ENCODE measurements around the gene GRK5.

GRK5 gene

DNA sequence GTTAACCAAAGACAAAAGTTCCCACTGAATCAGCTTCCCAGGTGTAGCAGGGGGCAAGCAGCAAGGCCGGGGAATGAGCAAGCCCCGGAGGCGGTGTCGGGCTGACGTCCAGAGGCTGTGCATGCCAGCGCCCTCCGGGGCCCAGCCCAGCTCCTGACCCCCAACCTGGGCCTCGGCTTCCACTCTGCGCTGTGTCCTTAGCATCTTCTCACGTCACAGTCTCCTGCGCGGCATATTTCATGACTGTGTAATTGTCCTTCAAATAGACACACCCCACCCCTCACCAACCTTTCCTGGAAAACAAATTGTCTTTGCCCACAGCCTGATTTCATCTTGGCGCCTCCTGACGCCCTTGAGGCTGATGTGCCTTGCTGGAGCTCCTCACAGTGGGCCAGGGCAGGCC lies 201.6 kb downstream of the GRK5 start:
- Histone ChIP-seq H3K79me2 (ENCODE audit: insufficient read depth, low read length) (no peaks in the 10 kb centered on the region), H3K4me2 (ENCODE audit: low read depth, low read length, poor library complexity, severe bottlenecking) (no peak overlapping the region), H4K20me1 (ENCODE audit: low read depth, low read length) (no peaks in the 10 kb centered on the region), H3K27me3 (ENCODE audit: low read length) (no peaks in the 10 kb centered on the region), H3K9me3 (ENCODE audit: insufficient read depth, low read length) (no peaks in the 10 kb centered on the region), H3K4me3 (ENCODE audit: insufficient read depth, low read length, poor library complexity, severe bottlenecking) (no peak overlapping the region), H3K27ac (ENCODE audit: low read depth, low read length) (no peak overlapping the region), H3F3A (ENCODE audit: insufficient read depth) (no peaks in the 10 kb centered on the region), H3K9ac (ENCODE audit: low read length) (no peak overlapping the region), H3K36me3 (ENCODE audit: low read length) (no peaks in the 10 kb centered on the region), H2AFZ (ENCODE audit: low read depth, low read length, severe bottlenecking) (no peak overlapping the region), H3K9me2 (replicated peaks; ENCODE audit: insufficient read depth, low read length) (no peaks in the 10 kb centered on the region)
- no peak for TF ChIP-seq EZH2phosphoT487 (conservative IDR thresholded peaks at IDR 0.05; ENCODE audit: low read length)
- no peak for TF ChIP-seq CTCF (IDR thresholded peaks at IDR 0.05; ENCODE audit: insufficient read depth, low read length, poor library complexity, severe bottlenecking)

- Histone ChIP-seq H3K36me3 (ENCODE audit: low read length) (no peaks in the 10 kb centered on the region), H2AFZ (ENCODE audit: low read depth, low read length, severe bottlenecking) (no peak overlapping the region), H4K20me1 (ENCODE audit: low read depth, low read length) (no peaks in the 10 kb centered on the region), H3F3A (ENCODE audit: insufficient read depth) (no peaks in the 10 kb centered on the region), H3K9me3 (ENCODE audit: insufficient read depth, low read length) (no peaks in the 10 kb centered on the region), H3K4me3 (ENCODE audit: insufficient read depth, low read length, poor library complexity, severe bottlenecking) (no peak overlapping the region), H3K9me2 (replicated peaks; ENCODE audit: insufficient read depth, low read length) (no peaks in the 10 kb centered on the region), H3K79me2 (ENCODE audit: insufficient read depth, low read length) (no peaks in the 10 kb centered on the region), H3K9ac (ENCODE audit: low read length) (no peak overlapping the region), H3K27me3 (ENCODE audit: low read length) (no peaks in the 10 kb centered on the region), H3K27ac (ENCODE audit: low read depth, low read length) (no peak overlapping the region), H3K4me2 (ENCODE audit: low read depth, low read length, poor library complexity, severe bottlenecking) (no peak overlapping the region)
- TF ChIP-seq EZH2phosphoT487 (conservative IDR thresholded peaks at IDR 0.05; ENCODE audit: low read length), result no peak
- TF ChIP-seq CTCF (IDR thresholded peaks at IDR 0.05; ENCODE audit: insufficient read depth, low read length, poor library complexity, severe bottlenecking), result no peak
These were observed 202.0 kb downstream of the GRK5 start for GRCh38 chr10:119409385-119409784.

GRCh38 chr10:119409906-119410305 lies 202.5 kb downstream of the GRK5 start:
- H3K36me3 ChIP-seq (ENCODE audit: low read length), result no peaks in the 10 kb centered on the region
- H2AFZ ChIP-seq (ENCODE audit: low read depth, low read length, severe bottlenecking), result no peak overlapping the region
- no peaks in the 10 kb centered on the region for H3K9me3 ChIP-seq (ENCODE audit: insufficient read depth, low read length)
- H3K9me2 ChIP-seq (replicated peaks; ENCODE audit: insufficient read depth, low read length), result no peaks in the 10 kb centered on the region
- H3K9ac ChIP-seq (ENCODE audit: low read length), result no peak overlapping the region
- no peaks in the 10 kb centered on the region for H4K20me1 ChIP-seq (ENCODE audit: low read depth, low read length)
- no peak overlapping the region for H3K4me3 ChIP-seq (ENCODE audit: insufficient read depth, low read length, poor library complexity, severe bottlenecking)
- no peak overlapping the region for H3K4me2 ChIP-seq (ENCODE audit: low read depth, low read length, poor library complexity, severe bottlenecking)
- no peak overlapping the region for H3K27ac ChIP-seq (ENCODE audit: low read depth, low read length)
- H3F3A ChIP-seq (ENCODE audit: insufficient read depth), result no peaks in the 10 kb centered on the region
- H3K79me2 ChIP-seq (ENCODE audit: insufficient read depth, low read length), result no peaks in the 10 kb centered on the region
- H3K27me3 ChIP-seq (ENCODE audit: low read length), result no peaks in the 10 kb centered on the region
- no peak for TF ChIP-seq EZH2phosphoT487 (conservative IDR thresholded peaks at IDR 0.05; ENCODE audit: low read length)
- TF ChIP-seq CTCF (IDR thresholded peaks at IDR 0.05; ENCODE audit: insufficient read depth, low read length, poor library complexity, severe bottlenecking), result no peak
